ENCODE data around the gene SORCS2.

Gene SORCS2

DNA sequence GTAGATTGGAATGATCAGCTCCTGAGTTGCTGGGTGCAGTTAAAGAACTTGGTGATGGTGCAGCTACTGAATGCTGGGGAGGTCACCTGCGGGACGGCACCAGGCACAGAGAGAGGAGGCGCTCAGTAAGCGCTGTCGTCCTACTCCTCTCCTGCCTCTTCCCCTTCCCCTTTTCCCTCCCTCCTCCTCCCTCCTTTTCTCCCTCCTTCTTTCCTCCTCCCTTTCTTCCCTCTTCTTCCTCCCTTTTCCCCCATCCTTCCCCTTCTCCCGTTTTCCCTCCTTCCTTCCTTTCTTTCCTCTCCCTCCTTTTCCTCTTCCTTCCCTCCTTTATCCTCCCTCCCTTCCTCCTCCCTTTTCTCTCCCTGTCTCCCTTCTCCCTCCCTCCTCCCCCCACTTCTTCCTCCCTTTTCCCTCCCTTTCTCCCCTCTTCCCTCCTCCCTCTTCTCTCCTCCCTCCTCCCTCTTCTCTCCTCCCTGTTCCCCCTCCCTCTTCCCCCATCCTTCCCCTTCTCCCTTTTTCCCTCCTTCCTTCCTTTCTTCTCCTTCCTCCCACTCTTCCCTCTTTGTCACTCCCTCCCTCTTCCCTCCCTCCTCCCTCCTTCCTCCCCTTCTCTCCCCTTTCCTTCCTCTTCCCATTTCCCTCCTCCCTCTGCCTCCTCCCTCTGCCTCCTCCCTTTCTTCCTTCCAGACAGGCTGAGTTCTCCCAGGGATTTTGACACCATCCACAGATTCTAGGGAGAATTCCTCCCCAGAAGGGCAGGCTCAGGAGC is 330.3 kb downstream of the SORCS2 start:
- DNase-seq, result no peak

DNA sequence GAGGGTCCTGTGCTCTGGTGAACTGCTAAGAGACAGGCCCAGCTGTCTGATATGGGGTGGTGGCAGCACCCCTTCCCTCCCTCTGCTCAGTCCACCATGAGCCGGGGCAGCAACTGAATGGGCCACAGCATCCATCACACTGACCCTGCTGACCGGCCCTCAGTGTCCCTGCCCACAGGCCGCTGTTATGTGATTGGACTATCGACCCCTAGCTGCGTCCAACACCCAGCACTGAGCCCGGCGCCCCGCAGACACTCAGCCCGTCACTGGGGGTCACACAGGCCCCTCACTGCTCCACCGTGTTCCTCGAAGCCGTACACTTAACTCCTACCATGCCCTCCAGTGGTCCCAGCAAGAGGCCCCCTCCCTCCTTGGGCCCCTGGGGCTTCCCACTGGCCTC is 331.2 kb downstream of the SORCS2 start:
- DNase-seq, result no peak

DNA sequence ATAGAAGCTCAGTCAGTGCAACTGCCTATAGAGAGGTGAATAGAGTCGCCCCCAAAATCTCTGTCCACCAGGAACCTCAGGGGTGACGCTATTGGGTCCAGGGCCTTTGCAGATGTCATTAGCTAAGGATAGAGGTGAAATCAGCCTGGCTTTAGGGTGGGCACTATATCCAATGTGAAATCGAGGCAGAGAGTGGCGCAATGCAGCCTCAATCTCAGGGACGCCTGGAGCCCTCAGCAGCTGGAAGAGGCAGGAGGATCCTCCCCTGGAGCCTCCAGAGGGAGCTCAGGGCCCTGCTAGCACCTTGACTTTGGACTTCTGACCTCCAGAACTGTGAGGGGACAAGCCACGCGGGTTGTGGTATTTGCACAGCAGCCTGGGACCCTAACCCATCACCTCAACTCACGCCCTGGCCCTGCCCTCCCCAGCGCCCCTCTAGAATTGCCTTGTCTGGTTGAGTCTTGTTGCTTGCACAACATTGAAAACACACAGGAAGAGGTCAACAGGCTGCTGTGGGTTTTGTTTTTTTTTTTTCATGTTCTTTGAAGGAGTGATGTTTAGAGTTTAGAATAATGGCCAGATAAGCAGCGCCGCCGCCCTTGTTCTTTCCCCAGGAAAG is 331.8 kb downstream of the SORCS2 start:
- no peak for DNase-seq

DNA sequence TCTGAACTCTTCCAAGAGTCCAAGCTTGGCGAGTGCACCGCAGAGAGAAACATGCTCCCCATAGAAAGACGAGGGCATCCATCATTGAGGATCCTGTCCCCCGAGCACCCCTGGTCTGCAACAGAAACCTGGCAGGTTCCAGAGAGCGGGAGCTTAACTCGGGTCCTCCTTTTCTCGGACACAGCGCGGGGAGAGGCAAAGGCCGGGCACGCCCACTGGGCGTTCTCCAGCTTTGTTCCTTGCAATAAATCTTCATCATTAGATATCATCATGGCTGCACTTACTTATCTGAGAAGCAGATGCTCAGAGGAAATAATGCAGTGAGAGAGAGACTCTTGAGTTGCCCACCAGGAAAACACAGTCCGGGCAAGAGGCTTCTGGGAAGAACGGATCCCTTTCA is 332.5 kb downstream of the SORCS2 start:
- DNase-seq, result no peak

DNA sequence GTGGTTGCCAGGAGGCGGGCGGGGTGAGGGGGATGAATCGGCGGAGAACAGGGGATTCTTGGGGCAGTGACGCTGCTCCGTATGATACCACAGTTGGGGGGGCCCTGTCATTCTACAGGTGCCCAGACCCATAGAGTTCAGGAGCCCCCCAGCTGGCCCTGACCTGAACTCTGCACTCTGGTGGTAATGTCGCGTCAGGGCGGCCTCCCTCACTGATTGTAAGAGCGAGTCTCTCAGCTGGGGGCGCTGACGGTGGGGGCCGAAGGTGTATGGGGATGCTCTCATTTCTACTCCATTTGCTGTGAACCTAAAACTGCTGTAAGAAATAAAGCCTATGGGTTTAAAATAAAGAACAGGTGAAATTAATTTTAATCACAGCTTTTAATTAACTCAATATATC is 334.2 kb downstream of the SORCS2 start:
- DNase-seq, result no peak

GRCh38 chr4:7526929-7527535 is 334.7 kb downstream of the SORCS2 start:
- no peak for DNase-seq

DNA sequence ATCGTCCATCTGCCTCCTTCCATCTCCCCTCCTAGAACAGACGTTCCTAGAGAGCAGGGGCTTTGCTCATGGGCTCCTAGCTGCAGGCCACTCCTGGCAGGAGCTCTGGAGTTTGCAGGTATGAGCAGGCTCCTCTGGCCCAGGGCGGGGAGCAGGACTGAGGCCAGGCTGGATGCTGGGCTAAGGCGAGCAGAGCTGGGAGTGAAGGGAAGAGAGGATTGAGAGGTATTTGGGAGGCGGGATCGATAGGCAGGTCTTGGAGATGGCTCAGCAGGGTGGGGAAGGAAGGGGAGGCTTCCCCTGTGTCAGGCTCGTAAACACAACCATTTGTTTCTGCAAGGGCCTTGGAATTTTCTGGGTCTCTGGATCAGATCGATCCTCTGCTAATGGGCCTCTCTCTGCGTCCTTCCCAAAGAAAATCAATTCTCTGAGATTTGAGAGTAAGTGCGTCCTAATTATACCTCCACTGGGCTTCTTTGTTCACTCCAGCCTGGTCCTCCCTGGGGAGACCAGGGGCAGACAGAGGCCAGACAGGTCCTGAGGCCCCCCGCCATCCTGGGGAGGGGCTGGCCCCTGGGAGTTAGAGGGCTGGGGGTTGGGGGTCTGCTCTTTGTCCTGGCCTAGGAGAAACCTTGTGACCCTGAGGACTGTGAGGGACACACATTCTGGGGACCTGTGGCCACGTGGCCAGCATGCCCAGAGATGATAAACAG is 337.2 kb downstream of the SORCS2 start:
- no peak for DNase-seq

DNA sequence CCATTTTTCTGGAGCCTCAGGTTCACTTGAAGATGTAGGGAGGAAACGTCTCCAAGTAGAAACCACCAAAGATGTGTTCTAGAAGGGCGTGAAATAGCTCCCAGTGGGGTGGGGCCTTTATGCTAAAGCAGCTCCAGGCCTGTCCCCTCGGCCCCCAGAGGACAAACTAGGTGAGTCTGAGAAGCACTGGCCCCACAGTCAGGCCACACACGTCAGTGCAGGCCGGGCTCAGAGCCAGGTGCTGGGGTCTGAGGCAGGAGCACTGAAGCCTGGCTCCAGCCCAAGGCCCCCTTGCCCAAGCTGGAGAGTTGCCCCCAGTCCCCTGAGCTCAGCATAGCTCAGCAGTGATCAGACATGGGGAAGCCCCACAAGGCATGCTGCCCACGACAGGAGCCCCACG is 337.7 kb downstream of the SORCS2 start:
- DNase-seq, result no peak

- no peak for DNase-seq
These were observed 338.7 kb downstream of the SORCS2 start for GRCh38 chr4:7530932-7531639.

GRCh38 chr4:7531640-7531994 is 339.3 kb downstream of the SORCS2 start:
- DNase-seq, result no peak

GRCh38 chr4:7532043-7532442 is 339.7 kb downstream of the SORCS2 start:
- no peak for DNase-seq

- no peak for DNase-seq
These were observed 340.9 kb downstream of the SORCS2 start for GRCh38 chr4:7533267-7533666.

DNA sequence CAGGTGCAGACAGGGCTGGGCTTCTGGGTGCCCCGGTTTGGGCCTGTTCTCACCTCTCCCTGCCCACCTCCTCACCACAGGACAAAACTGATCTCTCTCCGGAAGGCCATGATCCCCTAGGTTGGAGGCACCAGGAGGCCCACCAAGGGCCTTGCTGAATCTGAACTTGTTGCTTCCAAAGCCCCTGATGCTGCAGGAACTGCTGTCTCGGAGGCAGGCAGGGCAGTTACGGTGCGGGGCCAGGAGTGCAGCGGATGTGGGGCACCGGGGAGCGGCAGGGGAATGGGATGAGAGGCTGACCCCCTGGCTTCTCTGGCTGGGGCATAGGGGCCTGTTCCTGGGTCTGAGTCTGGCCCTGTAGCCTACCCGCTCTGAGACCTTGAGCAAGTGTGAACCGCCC is 342.8 kb downstream of the SORCS2 start:
- DNase-seq, result no peak

DNA sequence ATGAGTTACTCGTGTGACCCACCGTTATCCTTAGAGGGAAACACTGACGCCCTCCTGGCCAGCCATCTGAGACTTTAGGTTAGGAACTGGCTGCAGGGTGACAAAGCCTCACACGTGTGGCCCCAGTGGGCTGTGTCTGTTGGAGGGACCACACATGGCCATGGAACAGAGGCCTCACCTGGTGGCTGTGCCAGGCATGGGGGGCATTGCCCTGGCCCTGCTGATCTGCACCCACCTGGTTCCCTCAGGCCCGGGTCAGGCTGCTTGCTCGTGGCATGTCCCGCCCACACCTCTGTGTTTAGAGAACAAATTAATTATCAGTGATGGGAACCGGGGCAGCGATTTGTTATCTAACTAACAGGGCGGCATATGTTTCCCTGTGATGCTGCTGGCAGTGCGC is 343.3 kb downstream of the SORCS2 start:
- DNase-seq, result no peak

DNA sequence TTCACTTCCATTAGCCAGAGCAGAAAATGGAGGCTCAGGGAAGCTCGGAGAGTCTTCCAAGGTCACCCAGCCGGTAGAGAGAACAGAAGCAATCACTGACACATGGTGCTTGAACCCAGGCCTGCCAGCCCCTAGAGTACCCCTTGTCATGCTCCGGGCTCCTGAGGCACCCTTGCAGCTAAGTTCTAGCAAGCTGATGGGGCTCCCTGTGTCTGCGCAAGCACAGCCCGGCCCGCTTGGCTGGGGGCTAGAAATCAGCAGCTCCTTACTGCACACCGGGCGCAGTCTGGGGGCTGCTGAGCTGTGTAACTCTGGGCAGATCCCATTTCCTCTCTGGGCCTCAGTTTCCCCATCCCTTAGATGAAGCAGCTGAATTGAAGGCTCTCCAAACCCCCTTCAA is 344.5 kb downstream of the SORCS2 start:
- DNase-seq, result no peak

DNA sequence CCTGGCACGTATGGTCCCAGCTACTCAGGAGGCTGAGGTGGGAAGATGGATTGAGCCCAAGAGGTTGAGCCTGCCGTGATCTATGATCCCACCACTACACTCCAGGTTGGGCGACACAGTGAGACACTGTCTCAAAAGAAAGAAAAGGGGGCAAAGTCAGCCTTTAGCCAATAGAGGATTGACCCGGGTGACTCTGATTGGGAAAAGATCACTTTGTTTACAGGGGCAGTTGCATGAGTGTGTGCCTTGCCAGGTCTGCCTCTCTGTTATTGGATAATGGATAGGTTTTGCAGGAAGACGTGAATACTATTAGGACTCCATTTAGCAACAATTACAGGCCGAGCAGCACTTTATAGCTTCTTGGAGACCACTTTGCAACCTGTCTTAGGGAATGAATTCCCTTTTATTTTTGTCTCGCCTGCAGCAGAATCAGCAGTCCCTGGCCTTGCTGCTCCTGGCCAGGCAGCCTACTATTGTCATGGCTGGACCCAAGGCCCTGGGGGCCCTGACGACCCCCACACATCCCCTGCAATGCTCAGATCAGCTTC is 345.6 kb downstream of the SORCS2 start:
- DNase-seq, result no peak

DNA sequence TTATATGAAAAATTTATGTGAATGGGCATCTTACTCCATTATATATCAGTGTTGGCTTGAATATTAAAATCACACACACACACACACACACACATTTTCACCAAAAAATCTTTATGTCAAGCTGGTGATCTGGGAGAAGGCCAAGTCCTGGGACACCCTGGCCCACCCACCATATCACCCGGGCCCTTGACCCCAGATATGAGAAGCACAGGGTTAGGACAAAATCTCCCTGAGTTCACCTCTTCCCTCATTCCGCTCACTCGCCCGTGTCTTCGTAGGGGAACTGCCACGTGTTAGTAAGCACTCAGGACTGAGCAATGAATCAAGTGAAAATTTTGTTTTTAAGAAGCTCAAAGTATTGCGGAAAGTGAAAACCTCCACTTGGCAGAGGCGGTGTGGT is 346.2 kb downstream of the SORCS2 start:
- no peak for DNase-seq

- DNase-seq, result no peak
These were observed 346.8 kb downstream of the SORCS2 start for GRCh38 chr4:7539186-7539585.

DNA sequence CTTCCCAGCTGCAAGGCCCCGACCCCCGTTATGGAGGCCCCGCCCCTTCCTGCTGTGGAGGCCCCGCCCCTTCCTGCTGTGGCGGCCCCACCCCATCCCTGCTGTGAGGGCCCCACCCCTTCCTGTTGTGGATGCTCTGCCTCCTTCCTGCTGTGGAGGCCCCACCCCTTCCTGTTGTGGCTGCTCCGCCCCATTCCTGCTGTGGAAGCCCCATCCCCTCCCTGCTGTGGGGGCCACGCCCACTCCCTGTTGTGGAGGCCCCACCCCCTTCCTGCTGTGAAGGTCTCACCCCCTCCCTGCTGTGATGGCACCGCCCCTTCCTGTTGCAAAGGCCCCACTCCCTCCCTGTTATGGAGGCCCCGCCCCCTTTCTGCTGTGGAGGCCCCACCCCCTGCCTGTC is 347.3 kb downstream of the SORCS2 start:
- no peak for DNase-seq

DNA sequence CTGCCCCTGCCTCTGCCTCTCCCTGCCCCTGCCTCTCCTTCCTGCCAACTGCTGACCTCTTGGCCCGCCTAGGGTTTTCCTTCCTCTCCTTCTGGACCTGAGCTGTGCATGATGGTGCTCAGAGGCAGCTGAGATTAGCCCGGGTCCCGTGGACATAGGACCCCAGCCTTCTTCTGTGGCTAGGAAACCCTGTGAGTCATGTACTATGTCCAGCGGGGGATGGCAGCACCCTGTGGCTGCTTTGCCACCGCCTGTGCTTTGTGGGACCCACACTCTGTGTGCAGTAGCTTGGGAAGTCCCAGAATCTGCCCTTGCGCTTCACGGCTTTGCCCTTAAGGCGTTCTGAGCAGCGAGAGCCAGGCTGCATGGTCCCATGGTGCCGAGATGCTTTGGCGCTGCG is 347.9 kb downstream of the SORCS2 start:
- no peak for DNase-seq

DNA sequence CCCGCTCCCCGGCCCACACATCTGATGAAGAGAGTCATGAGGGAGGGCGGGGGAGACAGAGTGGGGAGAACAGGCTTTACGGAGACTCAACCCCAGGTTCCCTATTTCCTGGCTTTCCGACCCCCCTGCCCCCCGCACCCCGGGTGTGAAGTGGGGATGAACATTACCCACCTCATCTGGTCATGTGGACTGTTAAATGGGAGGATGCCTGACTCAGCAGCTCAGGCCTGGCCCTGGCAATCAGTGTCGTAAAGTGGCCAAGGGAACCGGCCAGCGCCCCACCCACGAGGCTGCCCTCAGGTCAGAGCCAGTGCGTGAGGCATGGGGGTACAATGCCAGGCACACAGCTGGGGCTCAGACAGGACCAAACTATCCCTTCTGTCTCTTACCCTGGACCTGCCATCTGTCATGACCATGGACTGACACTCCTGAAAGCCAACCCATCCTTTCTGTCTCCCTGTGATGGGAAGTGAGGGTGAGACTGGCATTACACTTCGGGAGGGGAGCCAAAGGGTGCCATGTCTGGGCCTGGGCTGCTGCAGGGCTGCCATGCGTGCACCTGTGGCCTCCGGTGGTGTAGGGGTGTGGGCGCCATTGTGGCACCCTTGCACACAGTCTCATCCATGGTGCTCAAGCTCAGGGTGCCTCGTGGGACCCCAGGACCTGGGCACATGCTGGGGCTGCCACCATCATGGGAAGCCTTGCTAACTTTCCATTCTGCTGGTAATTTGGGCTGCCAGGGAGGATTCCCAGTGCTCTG is 348.5 kb downstream of the SORCS2 start:
- no peak for DNase-seq

DNA sequence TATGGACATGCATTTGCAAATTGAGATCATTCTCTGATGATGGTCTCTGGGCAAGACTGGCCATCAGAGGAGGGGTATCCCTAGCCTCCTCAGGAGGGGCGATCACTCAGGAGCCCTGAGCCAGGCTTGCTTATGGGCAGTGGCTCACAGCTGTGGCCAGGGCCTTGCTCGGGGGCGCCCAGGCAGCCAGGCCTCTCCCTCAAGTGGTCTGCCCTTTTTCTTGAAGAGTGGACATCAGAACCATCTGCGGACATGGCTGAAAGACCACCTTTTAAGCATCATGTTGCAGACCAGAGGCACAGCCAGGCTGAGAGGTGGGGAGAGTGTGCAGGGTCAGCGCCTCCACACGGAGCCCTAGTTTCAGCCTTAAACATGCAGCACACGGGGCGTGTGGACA is 349.1 kb downstream of the SORCS2 start:
- no peak for DNase-seq
